GM21717 (cell line): ENCODE measurements around the gene RPS15A.
"Not testable (repeated sequence)": the region's sequence is repeated elsewhere in the genome, so short reads cannot be mapped to it uniquely, and the experiment has no call there.

Experiments used
- ATAC-seq: cut with Tn5 transposase; IDR thresholded peaks from one replicate; pipeline ENCODE4 v1.9.1; 2021; ENCODE audit warnings: mild to moderate bottlenecking, moderate library complexity; ENCODE audit not compliant: unreplicated experiment

Gene RPS15A

GRCh38 chr16:18757960-18758660 is 32.0 kb downstream of the RPS15A start:
- not testable (repeated sequence) for ATAC-seq

GRCh38 chr16:18756639-18757038 is 33.5 kb downstream of the RPS15A start:
- not testable (repeated sequence) for ATAC-seq

DNA sequence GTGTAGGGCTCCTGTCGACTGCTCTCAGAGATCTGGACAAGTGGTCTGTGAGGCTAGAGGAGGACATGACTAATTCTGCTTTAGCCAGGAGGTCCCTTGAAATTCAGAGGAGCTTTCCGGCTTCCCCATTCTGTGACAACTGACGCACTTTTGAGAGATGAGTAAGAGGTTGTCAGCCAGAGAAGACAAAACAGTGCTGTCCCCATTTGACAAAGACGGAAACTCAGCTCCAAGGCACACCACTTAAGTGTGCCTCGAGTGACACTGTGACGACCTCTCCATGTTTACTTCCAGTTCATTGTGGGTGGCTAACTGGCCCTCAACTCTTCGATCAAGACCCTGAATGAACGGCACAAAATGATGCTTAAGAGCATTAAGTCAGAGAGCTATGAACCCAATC is 47.3 kb downstream of the RPS15A start:
- ATAC-seq, result not testable (repeated sequence)

- not testable (repeated sequence) for ATAC-seq
These were observed 50.1 kb downstream of the RPS15A start for GRCh38 chr16:18740027-18740426.

- not testable (repeated sequence) for ATAC-seq
These were observed 51.4 kb downstream of the RPS15A start for GRCh38 chr16:18738768-18739167.

- not testable (repeated sequence) for ATAC-seq
These were observed 55.9 kb downstream of the RPS15A start for GRCh38 chr16:18734279-18734678.
